PFSK-1 (cell line): ENCODE results near the gene ASB8.

Experiments used
- FOXP2 ChIP-seq: optimal IDR thresholded peaks from 2 replicates; pipeline ENCODE3; 2011; ENCODE audit warnings: borderline replicate concordance, control low read depth, inconsistent platforms; ENCODE audit not compliant: insufficient read depth; ENCODE audit errors: extremely low read length, extremely low read depth
- POLR2AphosphoS5 ChIP-seq: IDR thresholded peaks from 2 replicates; pipeline ENCODE4 v1.6.1; 2012; ENCODE audit warnings: low read depth, mild to moderate bottlenecking, control low read depth, low read length, moderate library complexity
- REST ChIP-seq, 2 experiments: IDR thresholded peaks; 2 replicates each; pipeline versions ENCODE4 v1.6.1 to v1.8.0; 2011 to 2012; ENCODE audit warnings: low read depth in 2 of 2, low read length in 2 of 2, control low read depth in 1 of 2, inconsistent platforms in 1 of 2, mild to moderate bottlenecking in 1 of 2, moderate library complexity in 1 of 2; ENCODE audit not compliant: insufficient read depth in 1 of 2
- SIN3A ChIP-seq: IDR thresholded peaks from 2 replicates; pipeline ENCODE4 v1.6.1; 2012; ENCODE audit warnings: mild to moderate bottlenecking, low read length, moderate library complexity, borderline replicate concordance; ENCODE audit not compliant: insufficient read depth
- TAF1 ChIP-seq: IDR thresholded peaks from 2 replicates; pipeline ENCODE4 v1.6.1; 2012; ENCODE audit warnings: low read length, control low read depth, borderline replicate concordance; ENCODE audit not compliant: insufficient read depth

ASB8 gene

GRCh38 chr12:48197549-48197970 lies 40.2 kb upstream of the ASB8 start:
- TF ChIP-seq SIN3A (no peak), TAF1 (no peak), POLR2AphosphoS5 (no peak), REST (IDR thresholded peaks at IDR 0.05; ENCODE audit: insufficient read depth in 1 of 2, low read depth in 2 of 2, low read length in 2 of 2) (no peak), FOXP2 (no peak)

GRCh38 chr12:48194799-48195201 lies 37.5 kb upstream of the ASB8 start:
- TF ChIP-seq REST (IDR thresholded peaks at IDR 0.05; ENCODE audit: insufficient read depth in 1 of 2, low read depth in 2 of 2, low read length in 2 of 2) (no peak), SIN3A (no peak), POLR2AphosphoS5 (no peak), FOXP2 (no peak), TAF1 (no peak)

- no peak for TF ChIP-seq REST (IDR thresholded peaks at IDR 0.05; ENCODE audit: insufficient read depth in 1 of 2, low read depth in 2 of 2, low read length in 2 of 2)
Measured at GRCh38 chr12:48193623-48194022, 36.3 kb upstream of the ASB8 start.

- TF ChIP-seq FOXP2 = no peak
- TF ChIP-seq SIN3A = no peak
- TF ChIP-seq POLR2AphosphoS5 = no peak
- TF ChIP-seq REST (IDR thresholded peaks at IDR 0.05; ENCODE audit: insufficient read depth in 1 of 2, low read depth in 2 of 2, low read length in 2 of 2) = no peak
- no peak for TF ChIP-seq TAF1
Measured at GRCh38 chr12:48192861-48193260, 35.5 kb upstream of the ASB8 start.

GRCh38 chr12:48191096-48191495 lies 33.8 kb upstream of the ASB8 start:
- no peak for TF ChIP-seq FOXP2
- no peak for TF ChIP-seq TAF1
- TF ChIP-seq POLR2AphosphoS5 = no peak
- TF ChIP-seq SIN3A = no peak
- no peak for TF ChIP-seq REST (IDR thresholded peaks at IDR 0.05; ENCODE audit: insufficient read depth in 1 of 2, low read depth in 2 of 2, low read length in 2 of 2)
